GM18861 (cell line): ENCODE measurements around the gene MDC1.
A peak's percentile ranks its signal among the peaks of the same experiment; 100 is the strongest.
"Not testable (repeated sequence)": the region's sequence is repeated elsewhere in the genome, so short reads cannot be mapped to it uniquely, and the experiment has no call there.

ENCODE experiments used
- ATAC-seq: cut with Tn5 transposase; IDR thresholded peaks from one replicate; pipeline ENCODE4 v1.9.1; 2021; ENCODE audit not compliant: unreplicated experiment

The MDC1 gene

GRCh38 chr6:30717129-30717844, at the start of gene MDC1:
TSS of gene MDC1 (minus strand) at chr6:30717281. CDS start at chr6:30715175, 2,106 bp downstream.
- peak; percentile 54 for ATAC-seq

- ATAC-seq: no peak
Measured at GRCh38 chr6:30766461-30767157, 49.5 kb upstream of the MDC1 start.

- not testable (repeated sequence) for ATAC-seq
Measured at GRCh38 chr6:30765495-30765894, 48.4 kb upstream of the MDC1 start.

GRCh38 chr6:30764490-30765043, 47.5 kb upstream of the MDC1 start:
- not testable (repeated sequence) for ATAC-seq

GRCh38 chr6:30763618-30764489, 46.8 kb upstream of the MDC1 start:
- no peak for ATAC-seq

- ATAC-seq: no peak
Measured at GRCh38 chr6:30763155-30763617, 46.1 kb upstream of the MDC1 start.

GRCh38 chr6:30761791-30762429, 44.8 kb upstream of the MDC1 start:
- ATAC-seq: no peak

GRCh38 chr6:30760549-30760948, 43.5 kb upstream of the MDC1 start:
- no peak for ATAC-seq

GRCh38 chr6:30759575-30760239, 42.6 kb upstream of the MDC1 start:
- no peak for ATAC-seq

- no peak for ATAC-seq
Measured at GRCh38 chr6:30757261-30757904, 40.3 kb upstream of the MDC1 start.

- ATAC-seq: not testable (repeated sequence)
Measured at GRCh38 chr6:30756405-30757003, 39.4 kb upstream of the MDC1 start.

- ATAC-seq: no peak
Measured at GRCh38 chr6:30754631-30755030, 37.5 kb upstream of the MDC1 start.

- ATAC-seq: no peak
Measured at GRCh38 chr6:30752157-30752927, 35.3 kb upstream of the MDC1 start.

GRCh38 chr6:30750379-30750668, 33.2 kb upstream of the MDC1 start:
- ATAC-seq: no peak

GRCh38 chr6:30749554-30750378, 32.7 kb upstream of the MDC1 start:
- ATAC-seq: no peak

- ATAC-seq: no peak
Measured at GRCh38 chr6:30748851-30749540, 31.9 kb upstream of the MDC1 start.
